WERI-Rb-1 (cell line): ENCODE measurements around the gene LOXL3.

Experiments used
- DNase-seq: peaks from one replicate; pipeline ENCODE4 v3.0.0-alpha.2; 2020
- H3K27ac ChIP-seq: fragments of 250-450 bp; sonication (Bioruptor Pico); 2 replicates; pipeline ENCODE4 v1.5.1; 2020; ENCODE audit warnings: mild to moderate bottlenecking, moderate library complexity
- H3K27me3 ChIP-seq: fragments of 250-450 bp; sonication (Bioruptor Pico); 2 replicates; pipeline ENCODE4 v1.5.1; 2021; ENCODE audit warnings: mild to moderate bottlenecking, low read depth, moderate library complexity; ENCODE audit not compliant: insufficient read depth, severe bottlenecking
- H3K36me3 ChIP-seq: fragments of 250-450 bp; sonication (Bioruptor Pico); 2 replicates; pipeline ENCODE4 v1.5.1; 2020; ENCODE audit warnings: mild to moderate bottlenecking, moderate library complexity
- H3K4me3 ChIP-seq: 2 replicates; pipeline ENCODE4 v1.5.1; 2011; ENCODE audit warnings: low read depth, mild to moderate bottlenecking, control low read depth, low read length
- H3K9me3 ChIP-seq: fragments of 250-450 bp; sonication (Bioruptor Pico); 2 replicates; pipeline ENCODE4 v1.5.1; 2021; ENCODE audit warnings: mild to moderate bottlenecking, moderate library complexity; ENCODE audit not compliant: severe bottlenecking
- CTCF ChIP-seq: IDR thresholded peaks from 2 replicates; pipeline ENCODE4 v1.5.1; 2011; ENCODE audit warnings: low read depth, mild to moderate bottlenecking, control low read depth, inconsistent platforms, low read length

Gene LOXL3

GRCh38 chr2:74555610-74556103, 1.9 kb upstream of the LOXL3 start:
- Histone ChIP-seq H3K27ac (no peak overlapping the region), H3K36me3 (peaks cover 10% of the 10 kb centered on the region; the same call in 1 of the 2 replicates), H3K9me3 (no peaks in the 10 kb centered on the region), H3K4me3 (peak overlapping the region; percentile 85), H3K27me3 (no peaks in the 10 kb centered on the region)
- TF ChIP-seq CTCF: no peak
- no peak for DNase-seq

- H3K27me3 ChIP-seq: no peaks in the 10 kb centered on the region
- peak overlapping the region; percentile 86 for H3K27ac ChIP-seq
- peak overlapping the region; percentile 85 for H3K4me3 ChIP-seq
- 0 out of 2 replicates have a peak, but pooled peaks have one; percentile 0 for TF ChIP-seq CTCF
- peaks cover 10% of the 10 kb centered on the region for H3K36me3 ChIP-seq
- H3K9me3 ChIP-seq: no peaks in the 10 kb centered on the region
- DNase-seq: peak; percentile 71
Measured at GRCh38 chr2:74554820-74555531, 1.2 kb upstream of the LOXL3 start.

GRCh38 chr2:74552914-74553811, 579 bp downstream of the LOXL3 start:
- Histone ChIP-seq H3K27ac (peak overlapping the region; percentile 11; the same call in 1 of the 2 replicates), H3K4me3 (peak overlapping the region; percentile 85)
- DNase-seq: peak; percentile 51

GRCh38 chr2:74551942-74552913, 1.5 kb downstream of the LOXL3 start:
- no peaks in the 10 kb centered on the region for H3K27me3 ChIP-seq
- H3K36me3 ChIP-seq: peaks cover 15% of the 10 kb centered on the region
- no peak for DNase-seq
- TF ChIP-seq CTCF: no peak
- H3K4me3 ChIP-seq: no peak overlapping the region
- H3K27ac ChIP-seq: no peak overlapping the region
- no peaks in the 10 kb centered on the region for H3K9me3 ChIP-seq

More at GRCh38 chr2:74552914-74553811, 579 bp downstream of the LOXL3 start:
- TF ChIP-seq CTCF: no peak
- Histone ChIP-seq H3K27me3 (no peaks in the 10 kb centered on the region), H3K9me3 (no peaks in the 10 kb centered on the region), H3K36me3 (peaks cover 15% of the 10 kb centered on the region)

- Histone ChIP-seq H3K9me3 (no peaks in the 10 kb centered on the region), H3K27me3 (no peaks in the 10 kb centered on the region), H3K27ac (no peak overlapping the region), H3K36me3 (peaks cover 14% of the 10 kb centered on the region), H3K4me3 (no peak overlapping the region)
- DNase-seq: no peak
- no peak for TF ChIP-seq CTCF
Measured at GRCh38 chr2:74551530-74551929, 2.2 kb downstream of the LOXL3 start.
